NCI-H128 (cell line): ENCODE measurements around the gene MCC.

Experiments used
- DNase-seq: peaks from one replicate; lab custom pipeline; 2025; ENCODE audit not compliant: unreplicated experiment; lab: John Stamatoyannopoulos, UW

Gene MCC

GRCh38 chr5:113182658-113183344, 305.5 kb downstream of the MCC start:
- no peak for DNase-seq

GRCh38 chr5:113181853-113182490, 306.3 kb downstream of the MCC start:
- no peak for DNase-seq

- no peak for DNase-seq
Measured at GRCh38 chr5:113181409-113181808, 306.8 kb downstream of the MCC start.

GRCh38 chr5:113179156-113179555, 309.1 kb downstream of the MCC start:
- no peak for DNase-seq

GRCh38 chr5:113178073-113178779, 310.0 kb downstream of the MCC start:
- no peak for DNase-seq

GRCh38 chr5:113177225-113177624, 311.0 kb downstream of the MCC start:
- no peak for DNase-seq

GRCh38 chr5:113176734-113177133, 311.5 kb downstream of the MCC start:
- DNase-seq = no peak

GRCh38 chr5:113176196-113176595, 312.1 kb downstream of the MCC start:
- DNase-seq = no peak

GRCh38 chr5:113172231-113172826, 315.9 kb downstream of the MCC start:
- DNase-seq = no peak

- no peak for DNase-seq
Measured at GRCh38 chr5:113171520-113171919, 316.7 kb downstream of the MCC start.

GRCh38 chr5:113170707-113171106, 317.5 kb downstream of the MCC start:
- DNase-seq = no peak

GRCh38 chr5:113169720-113170119, 318.5 kb downstream of the MCC start:
- DNase-seq = no peak

GRCh38 chr5:113167985-113168384, 320.3 kb downstream of the MCC start:
- DNase-seq = no peak

- no peak for DNase-seq
Measured at GRCh38 chr5:113166852-113167366, 321.3 kb downstream of the MCC start.

- no peak for DNase-seq
Measured at GRCh38 chr5:113166261-113166660, 322.0 kb downstream of the MCC start.

GRCh38 chr5:113164021-113164420, 324.2 kb downstream of the MCC start:
- no peak for DNase-seq

- DNase-seq = no peak
Measured at GRCh38 chr5:113163328-113163727, 324.9 kb downstream of the MCC start.

GRCh38 chr5:113162770-113163169, 325.5 kb downstream of the MCC start:
- no peak for DNase-seq

- no peak for DNase-seq
Measured at GRCh38 chr5:113162208-113162607, 326.0 kb downstream of the MCC start.

- no peak for DNase-seq
Measured at GRCh38 chr5:113161806-113162205, 326.4 kb downstream of the MCC start.

GRCh38 chr5:113157886-113158285, 330.4 kb downstream of the MCC start:
- no peak for DNase-seq
